ENCODE data around the gene TECPR2.

GRCh38 chr14:102396521-102396920 lies 33.8 kb downstream of the TECPR2 start:
- TF ChIP-seq, protein P1, sequence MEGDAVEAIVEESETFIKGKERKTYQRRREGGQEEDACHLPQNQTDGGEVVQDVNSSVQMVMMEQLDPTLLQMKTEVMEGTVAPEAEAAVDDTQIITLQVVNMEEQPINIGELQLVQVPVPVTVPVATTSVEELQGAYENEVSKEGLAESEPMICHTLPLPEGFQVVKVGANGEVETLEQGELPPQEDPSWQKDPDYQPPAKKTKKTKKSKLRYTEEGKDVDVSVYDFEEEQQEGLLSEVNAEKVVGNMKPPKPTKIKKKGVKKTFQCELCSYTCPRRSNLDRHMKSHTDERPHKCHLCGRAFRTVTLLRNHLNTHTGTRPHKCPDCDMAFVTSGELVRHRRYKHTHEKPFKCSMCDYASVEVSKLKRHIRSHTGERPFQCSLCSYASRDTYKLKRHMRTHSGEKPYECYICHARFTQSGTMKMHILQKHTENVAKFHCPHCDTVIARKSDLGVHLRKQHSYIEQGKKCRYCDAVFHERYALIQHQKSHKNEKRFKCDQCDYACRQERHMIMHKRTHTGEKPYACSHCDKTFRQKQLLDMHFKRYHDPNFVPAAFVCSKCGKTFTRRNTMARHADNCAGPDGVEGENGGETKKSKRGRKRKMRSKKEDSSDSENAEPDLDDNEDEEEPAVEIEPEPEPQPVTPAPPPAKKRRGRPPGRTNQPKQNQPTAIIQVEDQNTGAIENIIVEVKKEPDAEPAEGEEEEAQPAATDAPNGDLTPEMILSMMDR (IDR thresholded peaks at IDR 0.05) = no peak
- TF ChIP-seq POLR2AphosphoS5 (IDR thresholded peaks at IDR 0.05) = no peak
- no peak for TF ChIP-seq EP300 (IDR thresholded peaks at IDR 0.05)
